ENCODE results near the gene ITIH2.

ITIH2 gene

DNA sequence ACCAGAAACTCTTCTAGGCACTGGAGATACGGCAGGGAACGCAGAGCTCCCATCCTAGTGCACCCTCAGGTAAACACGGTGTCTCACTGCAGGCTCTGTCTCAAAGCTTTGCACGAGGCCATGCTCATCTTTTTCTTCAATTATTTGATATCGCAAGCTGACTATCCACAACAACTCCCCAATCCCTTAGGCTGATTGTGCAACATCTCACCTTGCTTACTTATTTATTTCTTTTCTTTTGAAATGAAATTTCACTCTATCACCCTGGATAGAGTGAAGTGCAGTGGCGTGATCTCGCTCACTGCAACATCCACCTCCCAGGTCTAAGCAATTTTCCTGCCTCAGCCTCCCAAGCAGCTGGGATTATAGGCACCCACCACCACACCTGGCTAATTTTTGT is 12.4 kb downstream of the ITIH2 start:
- Histone ChIP-seq H3K79me2 (ENCODE audit: insufficient read depth, low read length) (no peaks in the 10 kb centered on the region), H3K27ac (ENCODE audit: low read depth, low read length) (no peak overlapping the region), H3F3A (ENCODE audit: insufficient read depth) (no peaks in the 10 kb centered on the region), H3K4me3 (ENCODE audit: insufficient read depth, low read length, poor library complexity, severe bottlenecking) (no peak overlapping the region), H4K20me1 (ENCODE audit: low read depth, low read length) (no peaks in the 10 kb centered on the region), H3K9me3 (ENCODE audit: insufficient read depth, low read length) (no peaks in the 10 kb centered on the region), H3K36me3 (ENCODE audit: low read length) (no peaks in the 10 kb centered on the region), H2AFZ (ENCODE audit: low read depth, low read length, severe bottlenecking) (no peak overlapping the region), H3K4me2 (ENCODE audit: low read depth, low read length, poor library complexity, severe bottlenecking) (no peak overlapping the region), H3K9ac (ENCODE audit: low read length) (no peak overlapping the region), H3K27me3 (ENCODE audit: low read length) (no peaks in the 10 kb centered on the region), H3K9me2 (replicated peaks; ENCODE audit: insufficient read depth, low read length) (no peaks in the 10 kb centered on the region)
- TF ChIP-seq EZH2phosphoT487 (conservative IDR thresholded peaks at IDR 0.05; ENCODE audit: low read length) = no peak
- TF ChIP-seq, protein P1, sequence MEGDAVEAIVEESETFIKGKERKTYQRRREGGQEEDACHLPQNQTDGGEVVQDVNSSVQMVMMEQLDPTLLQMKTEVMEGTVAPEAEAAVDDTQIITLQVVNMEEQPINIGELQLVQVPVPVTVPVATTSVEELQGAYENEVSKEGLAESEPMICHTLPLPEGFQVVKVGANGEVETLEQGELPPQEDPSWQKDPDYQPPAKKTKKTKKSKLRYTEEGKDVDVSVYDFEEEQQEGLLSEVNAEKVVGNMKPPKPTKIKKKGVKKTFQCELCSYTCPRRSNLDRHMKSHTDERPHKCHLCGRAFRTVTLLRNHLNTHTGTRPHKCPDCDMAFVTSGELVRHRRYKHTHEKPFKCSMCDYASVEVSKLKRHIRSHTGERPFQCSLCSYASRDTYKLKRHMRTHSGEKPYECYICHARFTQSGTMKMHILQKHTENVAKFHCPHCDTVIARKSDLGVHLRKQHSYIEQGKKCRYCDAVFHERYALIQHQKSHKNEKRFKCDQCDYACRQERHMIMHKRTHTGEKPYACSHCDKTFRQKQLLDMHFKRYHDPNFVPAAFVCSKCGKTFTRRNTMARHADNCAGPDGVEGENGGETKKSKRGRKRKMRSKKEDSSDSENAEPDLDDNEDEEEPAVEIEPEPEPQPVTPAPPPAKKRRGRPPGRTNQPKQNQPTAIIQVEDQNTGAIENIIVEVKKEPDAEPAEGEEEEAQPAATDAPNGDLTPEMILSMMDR (IDR thresholded peaks at IDR 0.05; ENCODE audit: insufficient read depth, low read length, poor library complexity, severe bottlenecking) = no peak

DNA sequence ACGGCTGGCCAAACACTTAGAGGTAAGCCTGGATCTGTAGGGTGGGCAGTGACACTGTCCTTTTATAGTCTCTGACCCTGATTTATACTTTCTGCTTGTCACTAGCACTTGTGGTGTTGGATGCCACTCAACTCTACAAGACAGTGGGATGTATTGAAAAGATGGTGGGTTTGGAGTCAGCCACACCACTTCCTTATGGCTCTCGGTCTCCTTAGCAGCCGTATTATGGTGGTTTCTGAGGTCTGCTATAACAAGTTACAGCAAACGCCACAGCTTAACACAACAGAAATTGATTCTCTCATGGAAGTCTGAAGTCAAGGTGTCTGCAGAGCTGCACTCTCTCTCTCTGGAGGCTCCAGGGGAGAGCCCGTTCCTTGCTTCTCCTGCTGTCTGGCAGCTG is 14.7 kb downstream of the ITIH2 start:
- Histone ChIP-seq H3K9me2 (replicated peaks; ENCODE audit: insufficient read depth, low read length) (no peaks in the 10 kb centered on the region), H3F3A (ENCODE audit: insufficient read depth) (no peaks in the 10 kb centered on the region), H3K79me2 (ENCODE audit: insufficient read depth, low read length) (no peaks in the 10 kb centered on the region), H3K9ac (ENCODE audit: low read length) (no peak overlapping the region), H4K20me1 (ENCODE audit: low read depth, low read length) (no peaks in the 10 kb centered on the region), H3K27me3 (ENCODE audit: low read length) (no peaks in the 10 kb centered on the region), H3K9me3 (ENCODE audit: insufficient read depth, low read length) (no peaks in the 10 kb centered on the region), H3K4me3 (ENCODE audit: insufficient read depth, low read length, poor library complexity, severe bottlenecking) (no peak overlapping the region), H3K4me2 (ENCODE audit: low read depth, low read length, poor library complexity, severe bottlenecking) (no peak overlapping the region), H3K36me3 (ENCODE audit: low read length) (no peaks in the 10 kb centered on the region), H3K27ac (ENCODE audit: low read depth, low read length) (no peak overlapping the region), H2AFZ (ENCODE audit: low read depth, low read length, severe bottlenecking) (no peak overlapping the region)
- TF ChIP-seq, protein P1 (IDR thresholded peaks at IDR 0.05; ENCODE audit: insufficient read depth, low read length, poor library complexity, severe bottlenecking) = no peak
- no peak for TF ChIP-seq EZH2phosphoT487 (conservative IDR thresholded peaks at IDR 0.05; ENCODE audit: low read length)

DNA sequence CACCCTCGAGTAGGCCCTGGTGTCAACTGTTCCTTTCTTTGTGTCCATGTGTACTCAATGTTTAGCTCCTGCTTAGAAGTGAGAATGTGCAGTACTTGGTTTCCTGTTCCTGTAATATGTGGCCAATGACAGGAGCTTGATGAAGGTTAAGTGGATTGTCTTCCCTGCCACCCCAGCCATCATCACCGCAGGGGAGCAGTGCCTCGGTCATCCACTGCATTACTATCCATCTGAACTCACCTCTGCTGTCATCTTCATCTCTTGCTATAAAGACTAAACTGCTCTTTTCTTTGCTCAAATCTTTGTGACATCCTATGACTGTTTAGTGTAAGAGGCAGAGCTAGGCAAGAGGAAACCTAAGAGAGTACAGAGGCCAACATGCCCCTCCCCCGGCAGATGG is 15.6 kb downstream of the ITIH2 start:
- Histone ChIP-seq H3K4me2 (ENCODE audit: low read depth, low read length, poor library complexity, severe bottlenecking) (no peak overlapping the region), H3K36me3 (ENCODE audit: low read length) (no peaks in the 10 kb centered on the region), H3K4me3 (ENCODE audit: insufficient read depth, low read length, poor library complexity, severe bottlenecking) (no peak overlapping the region), H3K27me3 (ENCODE audit: low read length) (no peaks in the 10 kb centered on the region), H3K9me3 (ENCODE audit: insufficient read depth, low read length) (no peaks in the 10 kb centered on the region), H3K9me2 (replicated peaks; ENCODE audit: insufficient read depth, low read length) (no peaks in the 10 kb centered on the region), H2AFZ (ENCODE audit: low read depth, low read length, severe bottlenecking) (no peak overlapping the region), H3K79me2 (ENCODE audit: insufficient read depth, low read length) (no peaks in the 10 kb centered on the region), H3F3A (ENCODE audit: insufficient read depth) (no peaks in the 10 kb centered on the region), H3K9ac (ENCODE audit: low read length) (no peak overlapping the region), H4K20me1 (ENCODE audit: low read depth, low read length) (no peaks in the 10 kb centered on the region), H3K27ac (ENCODE audit: low read depth, low read length) (no peak overlapping the region)
- no peak for TF ChIP-seq EZH2phosphoT487 (conservative IDR thresholded peaks at IDR 0.05; ENCODE audit: low read length)
- TF ChIP-seq, protein P1 (IDR thresholded peaks at IDR 0.05; ENCODE audit: insufficient read depth, low read length, poor library complexity, severe bottlenecking) = no peak
